ENCODE results near the gene INPP5F.

Gene INPP5F

DNA sequence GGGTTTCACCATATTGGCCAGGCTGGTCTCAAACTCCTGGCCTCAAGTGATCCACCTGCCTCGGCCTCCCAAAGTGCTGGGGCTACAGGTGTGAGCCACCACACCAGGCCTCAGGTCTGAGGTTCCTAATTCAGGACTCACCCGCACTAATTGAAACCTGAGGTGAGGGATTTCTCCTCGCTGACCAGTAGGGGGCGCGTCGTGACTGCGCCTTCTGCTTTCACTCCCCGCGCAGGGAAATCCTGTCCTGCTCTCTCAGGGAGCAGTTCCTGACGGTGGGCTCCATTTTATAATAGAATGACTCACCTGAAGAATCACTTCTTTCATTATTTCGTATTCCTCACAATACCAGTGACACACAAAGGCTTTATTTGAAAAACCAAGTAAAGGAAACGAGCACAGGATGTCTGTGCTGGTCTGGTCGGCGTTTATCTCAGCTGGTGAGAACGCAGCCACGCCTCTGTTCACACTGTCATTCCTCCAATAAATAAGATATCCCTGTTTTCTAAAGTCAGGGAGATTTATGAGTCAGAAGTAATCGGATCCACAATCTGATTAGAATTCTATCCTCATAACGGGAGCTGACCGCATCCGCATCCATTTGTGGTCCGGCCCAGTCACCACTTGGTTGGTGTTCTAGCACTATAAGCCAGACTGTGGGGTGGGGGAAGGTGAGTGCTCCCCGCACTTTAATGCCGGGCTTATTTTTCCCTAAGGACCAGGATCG is 39.2 kb upstream of the INPP5F start:
- peak overlapping the region; percentile 23 for H3K4me3 ChIP-seq (replicated peaks; ENCODE audit: low read depth, low read length)
- DNase-seq (ENCODE audit: extremely low read depth, low read depth), result no peak
- TF ChIP-seq CTCF (IDR thresholded peaks at IDR 0.05; ENCODE audit: low read depth, low read length, missing control alignments), result peak; percentile 79

DNA sequence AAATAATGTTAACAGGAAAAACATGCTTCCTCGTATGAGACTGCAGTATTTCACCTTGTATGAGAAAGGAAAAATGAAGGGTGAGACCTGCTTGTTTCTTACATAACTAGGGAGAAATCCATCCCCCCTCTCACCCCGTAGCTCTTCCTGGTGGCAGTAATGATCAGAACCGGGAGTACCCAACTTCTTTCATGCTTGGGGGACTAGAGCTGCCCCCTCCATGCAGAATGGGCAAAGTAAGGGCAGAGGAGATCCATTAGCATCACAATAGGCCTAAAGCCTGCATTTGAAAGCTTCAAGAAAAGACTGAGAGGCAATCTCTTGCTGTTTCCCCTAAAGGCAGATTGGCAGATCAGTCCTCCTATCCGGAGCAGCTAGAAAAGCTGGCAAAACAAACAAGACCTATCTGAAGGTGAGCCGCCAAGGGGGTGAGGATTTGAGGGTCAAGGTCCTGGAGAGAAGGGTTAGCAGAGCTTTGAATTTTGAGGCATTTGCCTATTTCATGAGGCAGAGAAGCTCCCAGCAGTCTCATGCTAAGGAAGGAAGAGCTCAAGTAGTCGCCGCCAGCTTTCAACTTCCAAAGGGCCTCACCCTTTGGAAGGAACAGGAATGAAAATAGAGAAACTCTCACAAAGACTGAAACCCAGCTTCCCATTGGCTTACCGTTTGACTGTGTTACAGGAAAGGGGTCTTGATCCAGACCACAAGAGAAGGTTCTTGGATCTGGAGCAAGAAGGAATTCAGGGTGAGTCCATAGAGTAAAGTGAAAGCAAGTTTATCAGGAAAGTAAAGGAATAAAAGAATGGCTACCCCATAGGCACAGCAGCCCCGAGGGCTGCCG is 38.4 kb upstream of the INPP5F start:
- no peak for TF ChIP-seq CTCF (IDR thresholded peaks at IDR 0.05; ENCODE audit: low read depth, low read length, missing control alignments)
- no peak overlapping the region for H3K4me3 ChIP-seq (replicated peaks; ENCODE audit: low read depth, low read length)
- no peak for DNase-seq (ENCODE audit: extremely low read depth, low read depth)

DNA sequence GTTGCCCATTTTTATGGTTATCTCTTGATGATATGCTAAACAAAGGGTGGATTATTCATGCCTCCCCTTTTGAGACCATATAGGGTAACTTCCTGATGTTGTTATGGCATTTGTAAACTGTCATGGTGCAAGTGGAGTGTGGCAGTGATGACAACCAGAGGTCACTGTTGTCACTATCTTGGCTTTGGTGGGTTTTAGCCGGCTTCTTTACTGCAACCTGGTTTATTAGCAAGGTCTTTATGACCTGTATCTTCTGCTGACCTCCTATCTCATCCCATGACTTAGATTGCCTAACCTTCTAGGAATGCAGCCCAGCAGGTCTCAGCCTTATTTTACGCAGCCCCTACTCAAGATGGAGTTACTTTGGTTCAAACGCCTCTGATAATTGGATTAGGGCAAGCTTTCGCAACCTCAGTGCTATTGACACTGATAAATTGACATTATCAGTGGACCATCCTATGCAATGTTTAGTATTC is 37.8 kb upstream of the INPP5F start:
- no peak for DNase-seq (ENCODE audit: extremely low read depth, low read depth)
- H3K4me3 ChIP-seq (replicated peaks; ENCODE audit: low read depth, low read length), result no peak overlapping the region
- no peak for TF ChIP-seq CTCF (IDR thresholded peaks at IDR 0.05; ENCODE audit: low read depth, low read length, missing control alignments)

DNA sequence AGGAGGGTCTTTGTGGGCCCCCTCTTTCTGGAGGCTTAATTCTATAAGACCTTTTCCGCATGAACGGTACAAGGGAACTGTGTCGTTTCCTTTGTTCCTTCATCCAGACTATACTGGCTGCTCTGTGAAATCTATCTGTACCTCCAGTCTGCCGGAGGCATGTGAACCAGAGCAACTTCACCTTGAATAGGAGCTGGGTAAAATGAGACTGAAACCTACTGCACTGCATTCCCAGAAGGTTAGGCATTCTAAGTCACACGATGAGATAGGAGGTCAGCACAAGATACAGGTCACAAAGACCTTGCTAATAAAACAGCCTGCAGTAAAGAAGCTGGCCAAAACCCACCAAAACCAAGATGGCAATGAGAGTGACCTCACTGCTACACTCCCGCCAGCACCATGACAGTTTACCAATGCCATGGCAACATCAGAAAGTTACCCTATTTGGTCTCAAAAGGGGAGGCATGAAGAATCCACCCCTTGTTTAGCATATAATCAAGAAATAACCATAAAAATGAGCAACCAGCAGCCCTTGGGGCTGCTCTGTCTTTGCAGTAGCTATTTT is 36.8 kb upstream of the INPP5F start:
- H3K4me3 ChIP-seq (replicated peaks; ENCODE audit: low read depth, low read length), result no peak overlapping the region
- no peak for DNase-seq (ENCODE audit: extremely low read depth, low read depth)
- no peak for TF ChIP-seq CTCF (IDR thresholded peaks at IDR 0.05; ENCODE audit: low read depth, low read length, missing control alignments)

- DNase-seq (ENCODE audit: extremely low read depth, low read depth), result no peak
These were observed 34.1 kb upstream of the INPP5F start for GRCh38 chr10:119691726-119692125.

More at GRCh38 chr10:119691726-119692125, 34.1 kb upstream of the INPP5F start:
- no peak for TF ChIP-seq CTCF (IDR thresholded peaks at IDR 0.05; ENCODE audit: low read depth, low read length, missing control alignments)
- no peak overlapping the region for H3K4me3 ChIP-seq (replicated peaks; ENCODE audit: low read depth, low read length)

Measured in HFF-Myc (cell line).